GM18951 (cell line): ENCODE results near the gene GOLT1A.

Experiments
- POLR2A ChIP-seq: IDR thresholded peaks from 4 replicates; pipeline ENCODE4 v1.6.1; 2011; ENCODE audit warnings: mild to moderate bottlenecking; ENCODE audit not compliant: insufficient read length, insufficient read depth; ENCODE audit errors: extremely low read depth
- in situ Hi-C: fragments of 300-500 bp; cut with MboI; formaldehyde crosslinking; loops from one replicate; pipeline ENCODE4 v1.12.0; 2022; ENCODE audit warnings: low sequenced_read_pairs, mixed read lengths, inconsistent platforms; ENCODE audit not compliant: unreplicated experiment

GOLT1A gene

DNA sequence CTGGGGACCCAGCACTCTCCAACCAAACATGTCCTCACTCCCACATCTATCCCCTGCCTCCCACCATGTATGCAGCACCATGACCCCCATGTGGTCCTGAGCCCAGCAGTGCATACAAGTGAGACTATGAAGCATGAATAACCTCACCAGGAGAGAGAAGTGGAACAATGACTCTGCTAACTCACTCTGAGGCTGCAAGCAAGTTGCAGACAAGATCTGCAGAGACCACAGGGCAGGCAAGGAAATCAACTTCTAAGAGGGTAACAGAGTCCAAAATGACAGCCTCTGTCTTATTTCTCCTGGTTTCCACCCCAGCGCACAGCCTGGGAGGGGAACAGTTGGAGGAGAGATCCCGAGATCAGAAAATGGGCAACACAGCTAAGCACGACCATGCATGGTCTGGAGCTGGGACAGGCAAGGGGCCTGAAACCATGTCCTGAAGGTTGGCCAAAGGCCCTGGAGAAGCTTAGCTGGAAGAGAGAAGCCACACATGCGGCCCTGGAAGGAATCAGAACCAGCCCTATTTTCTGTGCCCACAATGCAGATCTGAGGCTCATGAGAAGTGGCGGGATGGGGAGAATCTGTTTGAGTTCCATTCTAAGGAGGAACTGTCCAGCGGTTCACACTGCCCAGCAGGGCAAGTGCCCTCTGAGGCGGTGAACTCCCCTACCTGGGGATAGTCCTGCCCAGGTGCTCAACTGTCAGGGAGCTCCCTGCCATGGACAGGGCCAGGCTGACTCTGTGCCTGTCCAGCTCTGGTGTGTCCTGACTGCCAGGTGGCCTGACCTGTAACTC, 35.1 kb downstream of the GOLT1A start:
- in situ Hi-C loops: no loop called here

DNA sequence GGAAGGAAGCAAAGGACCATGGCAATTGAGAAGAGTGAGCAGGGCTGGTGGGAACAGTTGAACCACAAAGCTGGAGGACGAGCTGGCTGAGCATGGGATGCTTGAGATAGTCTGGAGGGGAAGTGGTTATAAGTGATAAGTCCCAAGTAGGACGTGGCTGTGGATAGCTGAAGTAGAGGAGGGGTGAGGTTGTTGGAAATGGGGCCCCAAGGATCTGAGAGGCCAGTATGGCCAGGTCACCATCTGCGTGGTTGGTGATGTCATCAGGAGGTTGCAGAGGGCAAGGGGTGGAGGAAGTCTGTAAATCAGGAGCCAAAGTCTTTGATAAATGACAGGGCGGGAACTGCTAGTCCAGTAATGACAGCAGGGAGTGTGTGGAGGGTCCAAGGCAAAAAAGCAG, 36.7 kb downstream of the GOLT1A start:
- in situ Hi-C loops: no loop called here
- no peak for TF ChIP-seq POLR2A

More for the DNA sequence above, 35.1 kb downstream of the GOLT1A start:
- TF ChIP-seq POLR2A: no peak

DNA sequence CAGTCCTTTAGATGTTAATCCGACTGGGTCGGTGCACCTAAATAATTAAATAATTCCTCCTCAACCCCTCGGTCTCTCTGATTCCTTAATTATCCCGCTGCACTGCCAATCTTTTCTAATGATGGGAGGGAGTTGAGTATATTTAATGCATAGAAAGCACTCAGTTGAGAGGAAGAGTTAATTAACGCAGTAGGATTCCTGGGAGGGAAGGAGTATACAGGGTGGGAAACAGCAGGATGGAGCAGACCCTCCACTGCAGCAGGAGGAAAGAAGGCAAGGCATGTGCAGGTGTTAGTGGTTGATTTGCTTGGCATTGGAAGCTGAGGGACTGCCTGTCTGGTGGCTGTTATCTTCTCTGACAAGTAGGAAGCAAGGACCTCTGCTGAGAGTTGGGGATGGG, 37.7 kb downstream of the GOLT1A start:
- in situ Hi-C loops: no loop called here
- TF ChIP-seq POLR2A: no peak

DNA sequence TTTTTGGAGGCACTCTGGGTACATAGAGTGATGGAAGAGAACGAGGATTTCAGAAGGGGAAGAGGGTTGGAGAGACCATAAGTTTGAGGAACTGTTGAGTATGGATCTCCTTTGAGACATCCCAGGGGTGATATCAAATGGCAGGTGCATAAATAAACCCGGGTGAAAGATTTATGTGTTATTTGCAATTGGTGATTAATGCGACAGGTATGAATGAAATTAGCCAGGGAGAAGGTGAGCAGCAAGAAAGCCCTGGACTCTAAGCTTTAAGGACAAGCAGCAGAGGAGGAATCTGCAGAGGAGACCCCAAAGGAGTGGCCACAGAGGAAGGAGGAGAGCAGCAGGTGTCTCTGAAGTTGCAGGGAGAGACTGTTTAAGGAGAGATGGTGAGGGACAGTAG, 38.8 kb downstream of the GOLT1A start:
- in situ Hi-C loops: no loop called here
- TF ChIP-seq POLR2A: no peak

DNA sequence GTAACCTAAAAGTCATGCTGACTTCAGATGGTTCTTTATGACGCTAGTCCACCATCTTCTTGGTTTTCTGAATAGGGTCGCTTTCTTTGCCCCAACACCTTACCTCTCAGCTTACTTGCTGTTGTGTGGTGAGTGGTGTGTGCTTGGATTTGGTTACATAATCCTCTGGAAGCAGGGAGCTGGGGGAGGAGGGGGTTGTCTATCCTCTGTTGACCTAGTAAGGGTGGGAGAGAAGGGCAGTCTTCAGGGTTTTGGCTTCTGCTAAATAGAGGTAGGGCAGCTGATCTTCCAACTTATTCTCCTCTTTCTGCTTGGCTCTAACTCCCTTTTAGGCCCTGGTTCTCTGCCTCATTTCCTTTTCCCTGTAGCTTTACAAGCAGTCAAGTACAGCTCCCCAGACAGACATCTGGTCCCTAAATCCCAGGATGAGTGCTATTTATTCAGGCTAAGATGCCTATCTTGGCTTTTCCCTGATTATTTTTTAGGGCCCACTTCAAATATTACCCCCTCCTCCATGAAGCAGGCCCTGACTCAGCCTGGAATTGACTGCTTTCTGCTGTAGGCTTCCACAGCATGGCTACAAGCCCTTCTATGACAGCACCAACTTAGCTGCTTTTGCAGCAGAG, 41.3 kb downstream of the GOLT1A start:
- in situ Hi-C loops: no loop called here

DNA sequence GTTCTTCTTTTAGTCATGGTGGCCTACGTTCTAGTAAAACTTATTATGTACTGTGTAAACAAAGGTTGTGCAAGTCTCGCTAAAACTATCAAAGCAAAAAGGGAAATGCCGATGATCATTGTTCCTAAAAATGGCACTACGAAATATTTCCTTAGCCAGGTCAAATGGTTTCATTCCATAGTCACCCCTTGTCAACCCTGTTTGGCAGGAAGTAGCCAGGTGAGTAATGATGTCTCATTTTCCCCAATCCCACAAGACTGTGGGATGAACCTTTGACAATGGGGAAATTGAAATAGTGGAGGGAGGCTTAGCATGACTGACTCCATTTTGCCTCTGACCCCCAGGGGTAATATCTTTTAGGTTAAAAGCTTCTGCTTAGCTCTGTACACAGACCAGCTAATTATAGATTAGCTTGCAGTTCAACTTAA, 42.0 kb downstream of the GOLT1A start:
- TF ChIP-seq POLR2A: no peak

More for the DNA sequence above, 41.3 kb downstream of the GOLT1A start:
- TF ChIP-seq POLR2A: no peak

DNA sequence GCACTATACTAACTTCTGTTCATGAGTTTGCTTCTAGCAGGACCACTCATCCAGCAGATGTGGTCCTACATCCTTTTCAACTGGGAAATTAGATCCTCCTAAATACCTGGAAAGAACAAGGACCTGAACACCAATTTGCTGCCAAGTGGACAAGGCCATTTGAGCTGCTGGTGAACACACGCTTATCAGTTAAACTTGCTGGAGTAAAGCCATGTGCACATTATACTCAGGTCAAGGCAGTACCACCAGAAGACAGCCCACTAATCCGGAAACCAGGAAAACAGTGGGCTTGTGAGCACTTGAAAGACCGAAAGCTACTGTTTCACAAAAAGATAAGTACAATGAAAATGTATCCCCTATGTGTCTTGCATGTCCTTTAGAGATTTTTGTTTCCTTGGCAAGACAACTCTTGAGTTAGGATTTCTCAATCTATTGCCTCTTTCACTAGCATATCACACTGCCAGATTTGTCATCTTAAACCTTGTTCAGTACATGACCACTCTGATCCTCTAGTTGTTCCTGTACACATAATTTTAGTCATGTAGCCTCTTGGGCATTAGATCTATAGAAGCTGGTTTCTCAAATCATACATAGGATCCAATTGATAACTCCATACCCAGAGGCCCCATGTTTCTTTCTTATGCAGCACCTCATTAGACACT, 43.2 kb downstream of the GOLT1A start:
- no peak for TF ChIP-seq POLR2A
- in situ Hi-C loops: no loop called here

More for the DNA sequence above, 42.0 kb downstream of the GOLT1A start:
- in situ Hi-C loops: no loop called here

DNA sequence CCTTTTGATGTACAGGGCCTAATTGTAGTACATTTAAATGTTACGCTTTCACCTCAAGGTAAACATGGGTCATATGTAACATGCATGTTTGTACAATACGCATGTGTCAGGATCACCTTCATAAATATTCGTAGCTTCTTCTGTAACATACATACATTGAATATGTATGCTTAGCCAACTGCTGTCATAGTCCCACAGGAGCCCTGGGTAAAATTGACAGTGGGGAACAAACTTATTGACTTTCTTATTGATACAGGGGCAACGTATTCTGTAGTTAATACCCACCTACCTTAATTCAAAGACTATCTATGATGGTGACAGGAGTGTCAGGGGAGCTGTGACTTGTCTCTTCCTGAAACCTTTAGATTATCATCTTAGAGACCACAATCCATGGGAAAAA, 43.9 kb downstream of the GOLT1A start:
- TF ChIP-seq POLR2A: no peak
- in situ Hi-C loops: loop anchor here (10.0 kb wide), 1 partner anchor 205 kb away; no protein-coding TSS in a partner anchor

DNA sequence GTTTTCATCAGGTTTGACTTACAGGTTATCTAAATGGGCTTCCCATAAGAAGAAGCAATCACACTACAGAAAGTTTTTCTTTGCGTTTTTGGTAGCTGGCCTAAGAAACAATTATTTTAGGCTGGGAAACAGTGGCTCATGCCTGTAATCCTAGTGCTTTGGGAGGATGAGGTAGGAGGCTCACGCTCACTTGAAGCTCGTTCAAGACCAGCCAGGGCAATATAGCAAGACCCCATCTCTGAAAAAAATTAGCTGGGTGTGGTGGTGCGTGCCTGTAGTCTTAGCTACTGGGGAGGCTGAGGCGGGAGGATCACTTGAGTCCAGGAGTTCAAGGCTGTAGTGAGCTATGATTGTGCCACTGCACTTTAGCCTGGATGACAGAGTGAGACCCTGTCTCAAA, 46.1 kb downstream of the GOLT1A start:
- in situ Hi-C loops: loop anchor here (10.0 kb wide), 1 partner anchor 207 kb away; no protein-coding TSS in a partner anchor
- TF ChIP-seq POLR2A: no peak

DNA sequence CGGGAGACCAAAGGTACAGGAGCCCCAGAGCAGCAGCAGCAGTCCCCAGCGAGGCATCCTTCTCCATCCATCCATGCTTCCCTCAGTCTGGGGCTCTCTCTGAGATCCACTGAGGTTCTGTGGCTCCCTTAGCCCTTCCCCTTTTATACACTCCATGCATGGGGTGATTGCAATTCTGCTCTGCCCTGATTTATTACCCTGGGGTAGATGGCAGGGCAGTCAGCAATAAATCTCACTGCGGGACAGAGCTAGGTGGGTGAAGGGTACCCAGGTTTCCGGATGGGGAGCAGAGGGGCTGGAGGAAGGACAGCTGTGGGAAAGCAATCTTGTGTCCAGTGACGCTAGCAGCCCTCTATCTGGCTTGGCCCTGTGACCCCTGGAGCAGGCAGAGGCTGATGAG, 47.6 kb downstream of the GOLT1A start, which contains the start of gene REN:
Gene REN, minus strand, starts transcription at position 119 of the 400 bp plus-strand sequence. Its CDS starts 44 bp downstream, at position 75.
- in situ Hi-C loops: loop anchor here (10.0 kb wide), 1 partner anchor 209 kb away; no protein-coding TSS in a partner anchor
- no peak for TF ChIP-seq POLR2A

DNA sequence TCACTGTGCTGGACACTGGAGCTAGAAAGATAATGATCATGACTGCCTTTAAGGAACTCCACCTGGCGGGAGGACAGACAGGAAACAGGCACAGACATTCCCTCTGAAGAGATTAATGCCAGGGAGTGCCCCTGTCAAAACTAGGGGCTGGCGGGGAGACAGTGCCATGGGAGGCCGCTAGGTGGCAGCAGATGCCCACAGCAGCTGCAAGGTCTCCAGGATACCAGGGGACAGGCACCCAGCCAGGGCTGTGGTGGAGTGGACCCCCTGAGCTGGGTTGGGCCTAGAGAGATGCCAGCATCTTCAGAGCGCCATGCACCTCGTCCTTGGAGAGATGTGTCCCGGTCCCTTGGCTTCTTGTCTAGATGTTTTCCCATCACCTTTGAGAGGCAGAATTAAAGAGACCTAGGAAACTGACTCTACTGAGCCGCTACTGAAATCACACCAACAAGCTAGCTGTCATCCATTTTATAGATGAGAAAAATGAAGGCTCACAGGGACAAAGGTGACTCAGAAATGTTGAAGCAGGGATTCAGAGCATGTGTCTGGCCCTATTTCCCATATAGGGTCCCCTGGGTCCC, 51.2 kb downstream of the GOLT1A start:
- no peak for TF ChIP-seq POLR2A
- in situ Hi-C loops: loop anchor here (10.0 kb wide), 1 partner anchor 212 kb away; no protein-coding TSS in a partner anchor

DNA sequence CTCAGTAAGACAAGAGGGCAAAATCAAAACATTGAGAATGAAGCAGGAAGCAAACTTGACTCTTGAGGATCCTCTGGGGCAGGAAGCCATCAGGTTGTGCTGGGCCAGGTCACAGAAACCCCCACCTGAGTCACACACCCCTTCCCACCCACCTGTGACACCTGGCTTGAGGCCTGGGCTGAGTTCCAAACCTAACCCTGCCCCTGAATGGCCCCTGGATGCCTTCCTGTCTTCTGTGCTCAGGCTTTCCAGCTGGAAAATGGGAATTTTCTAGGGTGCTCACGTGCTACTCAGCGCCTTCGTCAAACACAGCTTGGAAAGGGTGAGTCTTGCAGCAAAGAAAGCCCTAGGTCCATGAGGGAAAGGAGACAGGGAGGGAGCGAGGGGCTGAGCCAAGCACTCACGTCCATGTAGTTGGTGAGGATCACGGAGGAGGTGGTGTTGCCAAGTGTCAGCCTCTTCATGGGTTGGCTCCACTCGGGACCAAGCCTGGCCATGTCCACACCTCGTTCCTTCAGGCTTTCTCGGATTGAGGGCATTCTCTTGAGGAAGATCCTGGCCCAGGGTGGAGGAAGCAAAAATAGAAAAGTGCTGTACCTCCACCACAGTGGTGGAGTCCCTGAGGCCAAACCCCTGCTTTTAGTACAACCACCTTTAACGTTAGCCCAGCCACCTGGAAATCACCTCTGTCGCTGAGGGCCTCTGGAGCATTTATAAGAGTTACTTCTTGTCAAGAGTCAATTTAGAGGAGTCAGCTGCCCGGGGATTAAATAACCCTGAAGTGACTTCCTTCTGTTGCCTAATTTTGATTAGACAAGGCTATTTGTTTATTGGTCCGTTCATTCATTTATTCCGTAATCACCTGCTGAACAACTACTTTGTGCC, 51.9 kb downstream of the GOLT1A start:
- in situ Hi-C loops: loop anchor here (10.0 kb wide), 1 partner anchor 213 kb away; no protein-coding TSS in a partner anchor
- TF ChIP-seq POLR2A: no peak
